Activated T-helper 17 cell treated with anti-CD3 and anti-CD28 coated beads, Interleukin-2, amount 50 U/mL, for 72 hours (primary cell): ENCODE data around the gene ANKH. TPM values are rescaled to one million over a fixed set of nuclear protein-coding genes. Genes with fewer than 3 reads are reported as not detected.
"Not testable (repeated sequence)": the region's sequence is repeated elsewhere in the genome, so short reads cannot be mapped to it uniquely, and the experiment has no call there.

Experiments
- ATAC-seq: fragments of 150-1000 bp; cut with Tn5 transposase; replicated peaks from 2 replicates; pipeline ENCODE4 v1.10.0; 2021; ENCODE audit warnings: mild to moderate bottlenecking, moderate library complexity
- H3K27ac Mint-ChIP-seq: one replicate; pipeline ENCODE4 v1.8.0; 2022; ENCODE audit warnings: mixed read lengths
- H3K27me3 Mint-ChIP-seq: one replicate; pipeline ENCODE4 v1.8.0; 2022; ENCODE audit warnings: mixed read lengths
- H3K36me3 Mint-ChIP-seq: one replicate; pipeline ENCODE4 v1.8.0; 2022; ENCODE audit warnings: low read depth, mild to moderate bottlenecking, mixed read lengths
- H3K4me1 Mint-ChIP-seq: one replicate; pipeline ENCODE4 v1.8.0; 2022; ENCODE audit warnings: mixed read lengths
- H3K4me3 Mint-ChIP-seq: one replicate; pipeline ENCODE4 v1.8.0; 2022; ENCODE audit warnings: mild to moderate bottlenecking, mixed read lengths
- H3K9me3 Mint-ChIP-seq: one replicate; pipeline ENCODE4 v1.8.0; 2022; ENCODE audit warnings: mixed read lengths
- total RNA-seq, 2 donors: library from RNA; stranded (reverse); gene quantifications; one replicate each; pipeline ENCODE4 v1.2.3, GENCODE V29; 2022

The ANKH gene
- total RNA-seq, 2 donors from 2014 or later: 101 to 193 TPM

DNA sequence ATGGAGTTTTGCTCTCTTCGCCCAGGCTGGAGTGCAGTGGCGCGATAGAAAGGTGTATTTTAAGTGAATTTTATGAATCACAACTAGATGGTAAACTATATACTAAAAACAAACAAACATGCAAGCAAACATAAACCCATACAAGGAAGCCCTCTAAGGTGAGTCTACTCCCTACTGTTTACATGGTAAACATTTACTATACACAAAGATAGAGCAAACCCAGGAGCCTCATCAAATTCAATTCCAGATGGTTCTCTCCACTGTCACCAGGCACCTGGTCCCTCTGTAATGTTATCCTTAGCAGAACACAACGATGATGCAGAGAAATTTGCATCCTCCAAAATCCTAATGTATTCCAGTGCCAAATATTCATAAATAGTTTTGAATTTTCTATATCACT lies 17.9 kb downstream of the ANKH start:
- Mint-ChIP-seq H3K36me3 (peaks cover 35% of the 10 kb centered on the region), H3K27me3 (no peaks in the 10 kb centered on the region), H3K4me1 (peaks cover 21% of the 10 kb centered on the region), H3K27ac (no peak overlapping the region), H3K9me3 (no peaks in the 10 kb centered on the region), H3K4me3 (no peak overlapping the region)
- no peak for ATAC-seq

DNA sequence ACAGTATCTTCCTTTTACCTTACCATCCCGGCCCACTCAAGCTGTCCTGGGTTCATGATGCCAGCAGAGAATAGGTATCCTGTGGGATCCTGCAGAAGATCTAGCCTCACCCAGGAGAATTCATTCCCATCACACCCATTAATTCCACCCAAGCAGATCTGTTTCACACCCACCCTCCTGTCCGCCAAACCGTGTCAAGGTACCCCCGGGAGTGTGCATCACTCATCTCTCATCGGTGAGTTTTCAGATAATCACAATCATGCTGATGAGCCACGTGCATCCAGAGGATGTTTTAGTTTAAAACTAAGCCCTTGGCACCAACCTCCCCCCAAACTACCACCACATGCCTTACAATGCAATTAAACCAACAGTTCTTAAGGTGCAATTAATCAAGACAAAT lies 18.8 kb downstream of the ANKH start:
- Mint-ChIP-seq H3K4me3 (no peak overlapping the region), H3K27me3 (no peaks in the 10 kb centered on the region), H3K4me1 (peaks cover 21% of the 10 kb centered on the region), H3K27ac (no peak overlapping the region), H3K36me3 (peaks cover 35% of the 10 kb centered on the region), H3K9me3 (no peaks in the 10 kb centered on the region)
- ATAC-seq: no peak

DNA sequence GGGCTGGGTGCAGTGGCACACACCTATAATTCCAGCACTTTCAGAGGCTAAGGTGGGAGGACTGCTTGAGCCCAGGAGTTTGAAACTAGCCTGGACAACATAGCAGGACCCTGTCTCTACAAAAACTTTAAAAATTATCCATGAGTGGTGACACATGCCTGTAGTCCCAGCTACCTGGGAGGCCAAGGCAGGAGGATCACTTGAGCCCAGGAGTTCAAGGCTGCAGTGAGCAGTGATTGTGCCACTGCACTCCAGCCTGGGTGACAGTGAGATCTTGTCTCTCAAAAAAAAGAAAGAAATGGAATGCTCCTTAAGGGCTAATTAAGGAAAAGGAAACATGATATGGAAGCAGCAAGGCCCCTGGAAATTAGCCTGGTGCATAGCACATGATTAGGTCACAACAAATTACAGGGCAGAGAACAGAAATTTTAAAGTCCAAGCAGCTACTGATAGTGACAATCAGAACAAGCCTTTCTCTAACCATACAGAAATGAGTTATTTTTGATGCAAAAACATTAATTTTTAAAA lies 19.5 kb downstream of the ANKH start:
- no peaks in the 10 kb centered on the region for H3K27me3 Mint-ChIP-seq
- H3K27ac Mint-ChIP-seq: no peak overlapping the region
- peaks cover 21% of the 10 kb centered on the region for H3K4me1 Mint-ChIP-seq
- H3K36me3 Mint-ChIP-seq: peaks cover 34% of the 10 kb centered on the region
- ATAC-seq: no peak
- H3K9me3 Mint-ChIP-seq: no peaks in the 10 kb centered on the region
- no peak overlapping the region for H3K4me3 Mint-ChIP-seq

DNA sequence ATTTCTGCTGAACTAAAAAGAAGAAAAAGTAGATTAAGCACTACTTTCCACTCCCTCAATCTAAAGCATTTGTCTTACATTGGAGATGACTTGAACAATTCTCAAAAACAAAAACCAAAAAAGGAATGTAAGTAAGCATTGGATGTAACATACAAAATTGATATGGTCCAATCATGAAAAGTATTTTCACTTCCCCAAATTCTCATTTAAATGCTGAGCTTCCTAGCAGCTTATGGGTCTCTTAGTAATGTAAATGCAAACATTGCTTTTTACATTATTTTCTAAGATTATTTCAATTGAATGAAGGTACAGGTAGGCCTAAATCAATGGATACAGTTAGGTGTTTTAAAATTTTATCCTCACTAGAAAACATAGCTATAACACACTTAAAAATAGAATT lies 20.0 kb downstream of the ANKH start:
- Mint-ChIP-seq H3K27me3 (no peaks in the 10 kb centered on the region), H3K9me3 (no peaks in the 10 kb centered on the region), H3K27ac (no peak overlapping the region), H3K36me3 (peaks cover 33% of the 10 kb centered on the region), H3K4me3 (no peak overlapping the region), H3K4me1 (peaks cover 18% of the 10 kb centered on the region)
- no peak for ATAC-seq

DNA sequence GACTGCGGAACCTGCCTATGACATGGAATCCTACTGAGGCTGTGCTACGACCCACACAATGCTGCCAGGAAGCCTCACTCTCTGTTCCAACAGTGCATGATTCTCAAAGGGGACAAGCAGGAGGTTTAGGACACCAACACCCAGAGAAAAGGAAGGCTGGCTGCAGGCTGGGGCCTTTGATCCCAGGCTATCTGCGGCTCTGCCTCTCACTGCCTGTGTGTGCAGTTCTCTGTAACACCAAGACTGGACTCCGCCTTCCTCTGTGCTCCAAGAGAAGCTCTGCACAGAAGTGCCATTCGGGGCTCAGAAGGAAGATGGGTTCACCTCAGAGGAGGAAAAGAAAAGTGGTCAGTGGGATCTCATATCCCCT lies 20.5 kb downstream of the ANKH start:
- Mint-ChIP-seq H3K36me3 (peaks cover 34% of the 10 kb centered on the region), H3K4me1 (peaks cover 17% of the 10 kb centered on the region), H3K27ac (peak overlapping the region; percentile 25), H3K27me3 (no peaks in the 10 kb centered on the region), H3K4me3 (no peak overlapping the region), H3K9me3 (no peaks in the 10 kb centered on the region)
- ATAC-seq: no peak

DNA sequence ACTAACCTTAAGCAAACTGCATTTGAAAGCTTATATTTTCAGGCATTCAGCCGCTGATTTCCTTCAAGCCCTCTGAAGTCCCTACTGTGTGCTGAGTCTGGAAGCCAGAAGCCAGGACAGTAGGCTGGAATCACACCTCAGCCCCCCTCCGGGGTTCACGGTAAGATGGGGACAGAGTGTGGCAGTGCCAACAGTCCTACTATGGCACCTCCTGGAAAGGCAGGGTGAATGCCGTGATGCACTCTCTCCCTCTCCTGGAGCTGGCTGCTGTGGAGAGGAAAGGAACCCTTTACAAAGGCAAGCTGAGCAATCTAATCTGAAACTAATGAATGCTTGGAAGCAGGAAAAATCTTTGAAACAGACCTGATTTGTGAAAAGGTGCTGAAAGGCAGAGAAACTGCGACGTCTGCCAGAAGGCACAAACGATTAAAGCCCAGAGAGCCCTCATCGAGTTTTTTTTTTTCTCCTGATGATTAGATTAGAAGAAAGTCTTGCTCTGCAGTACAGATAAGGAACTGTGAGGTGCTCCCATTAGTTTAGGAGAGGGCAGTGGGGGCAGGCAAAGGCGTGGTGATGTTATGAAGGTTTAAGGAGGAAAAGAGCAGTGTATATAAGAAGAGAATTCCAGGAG lies 21.0 kb downstream of the ANKH start:
- H3K27ac Mint-ChIP-seq: peak overlapping the region; percentile 25
- no peaks in the 10 kb centered on the region for H3K27me3 Mint-ChIP-seq
- peaks cover 17% of the 10 kb centered on the region for H3K4me1 Mint-ChIP-seq
- no peak overlapping the region for H3K4me3 Mint-ChIP-seq
- peaks cover 35% of the 10 kb centered on the region for H3K36me3 Mint-ChIP-seq
- no peaks in the 10 kb centered on the region for H3K9me3 Mint-ChIP-seq
- no peak for ATAC-seq

DNA sequence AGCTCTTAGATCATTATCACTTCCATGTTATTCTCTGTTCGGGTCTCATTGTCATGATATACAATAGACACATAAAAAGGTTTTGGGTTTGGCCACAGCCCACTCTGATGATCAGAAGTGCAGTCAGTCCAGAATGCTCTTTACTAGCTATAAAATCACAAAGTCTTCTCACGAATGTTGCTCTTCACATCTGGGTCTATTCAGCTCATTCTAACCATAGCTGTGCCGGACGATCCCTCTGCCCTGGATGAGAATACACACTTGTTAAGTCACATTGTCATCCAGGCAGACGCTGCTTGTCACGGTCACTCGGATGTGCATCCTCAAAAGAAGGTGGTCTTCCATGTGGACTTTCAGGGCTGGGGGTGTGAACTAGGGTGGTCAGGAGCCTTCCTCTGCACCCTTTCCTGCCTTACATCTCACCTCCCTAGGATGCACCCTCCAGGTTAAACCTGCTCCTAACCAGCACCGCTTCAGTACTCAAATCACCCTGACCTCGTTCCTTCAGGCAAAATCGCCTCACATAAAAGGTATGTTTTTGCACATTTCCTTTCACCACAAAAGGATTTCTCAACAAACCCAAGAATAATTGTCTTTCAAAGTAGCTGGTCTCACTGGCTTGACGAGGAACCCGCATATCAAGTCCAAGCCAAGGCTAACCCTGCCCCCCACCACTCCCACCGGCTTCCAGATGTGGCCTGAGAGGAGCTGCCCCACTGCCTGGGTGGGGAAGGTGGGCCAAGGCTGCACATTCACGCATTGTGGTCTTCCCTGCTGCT lies 21.9 kb downstream of the ANKH start:
- Mint-ChIP-seq H3K4me3 (no peak overlapping the region), H3K27ac (peak overlapping the region; percentile 16), H3K4me1 (peaks cover 10% of the 10 kb centered on the region), H3K9me3 (no peaks in the 10 kb centered on the region), H3K27me3 (no peaks in the 10 kb centered on the region), H3K36me3 (peaks cover 41% of the 10 kb centered on the region)
- no peak for ATAC-seq

DNA sequence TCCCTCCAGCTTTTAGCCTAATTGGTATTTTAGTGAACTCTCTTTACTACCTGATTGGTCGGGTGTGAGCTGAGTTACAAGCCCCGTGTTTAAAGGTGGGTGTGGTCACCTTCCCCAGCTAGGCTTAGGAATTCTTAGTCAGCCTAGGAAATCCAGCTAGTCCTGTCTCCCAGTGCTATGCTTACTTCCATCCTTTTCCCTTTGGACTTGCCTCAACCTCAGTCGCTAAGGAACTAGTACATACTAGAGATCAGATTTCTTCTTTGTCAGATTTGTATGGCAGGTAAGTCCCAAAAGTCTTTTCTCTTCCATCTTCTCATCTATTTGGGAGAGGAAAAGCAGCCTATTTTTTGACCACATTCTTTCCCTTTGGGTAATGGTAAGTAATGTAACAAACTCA lies 22.6 kb downstream of the ANKH start:
- Mint-ChIP-seq H3K36me3 (peaks cover 47% of the 10 kb centered on the region), H3K27ac (peak overlapping the region; percentile 16)
- not testable (repeated sequence) for H3K9me3 Mint-ChIP-seq, H3K27me3 Mint-ChIP-seq, H3K4me3 Mint-ChIP-seq, ATAC-seq, H3K4me1 Mint-ChIP-seq

DNA sequence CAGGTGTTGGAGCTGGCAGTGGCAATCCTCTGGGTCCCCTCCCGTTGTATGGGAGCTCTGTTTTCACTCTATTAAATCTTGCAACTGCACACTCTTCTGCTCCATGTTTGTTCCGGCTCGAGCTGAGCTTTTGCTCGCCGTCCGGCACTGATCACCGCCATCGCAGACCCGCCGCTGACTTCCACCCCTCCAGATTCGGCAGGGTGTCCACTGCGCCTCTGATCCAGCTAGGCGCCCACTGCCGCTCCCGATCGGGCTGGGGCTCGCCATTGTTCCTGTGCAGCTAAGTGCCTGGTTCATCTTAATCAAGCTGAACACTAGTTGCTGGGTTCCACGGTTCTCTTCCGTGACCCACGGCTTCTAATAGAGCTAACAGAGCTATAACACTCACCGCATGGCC lies 23.2 kb downstream of the ANKH start:
- no peaks in the 10 kb centered on the region for H3K27me3 Mint-ChIP-seq
- no peaks in the 10 kb centered on the region for H3K9me3 Mint-ChIP-seq
- no peak overlapping the region for H3K4me3 Mint-ChIP-seq
- no peak overlapping the region for H3K27ac Mint-ChIP-seq
- H3K36me3 Mint-ChIP-seq: peaks cover 47% of the 10 kb centered on the region
- H3K4me1 Mint-ChIP-seq: peaks cover 10% of the 10 kb centered on the region
- ATAC-seq: no peak

DNA sequence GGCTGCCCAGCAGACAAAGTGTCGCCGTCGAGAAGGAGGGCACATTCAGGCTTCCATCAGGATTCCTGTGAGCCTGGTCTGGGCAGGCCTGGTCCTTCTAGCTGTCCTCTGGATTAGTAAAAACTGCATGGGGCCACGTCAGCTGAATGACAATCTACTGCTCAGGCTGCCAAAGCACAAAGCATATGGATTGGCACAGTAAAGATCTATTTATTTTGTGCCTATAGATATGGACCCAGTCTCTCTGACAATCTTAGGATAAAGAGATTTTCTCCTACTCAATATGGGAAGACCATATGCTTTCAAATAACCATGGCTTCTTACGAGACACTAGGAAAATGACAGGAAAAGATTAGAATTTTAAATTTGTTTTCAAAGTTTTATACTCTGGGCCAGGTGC lies 24.1 kb downstream of the ANKH start:
- H3K9me3 Mint-ChIP-seq: no peaks in the 10 kb centered on the region
- H3K4me3 Mint-ChIP-seq: no peak overlapping the region
- ATAC-seq: no peak
- H3K36me3 Mint-ChIP-seq: peaks cover 47% of the 10 kb centered on the region
- no peak overlapping the region for H3K27ac Mint-ChIP-seq
- H3K27me3 Mint-ChIP-seq: no peaks in the 10 kb centered on the region
- peaks cover 10% of the 10 kb centered on the region for H3K4me1 Mint-ChIP-seq

DNA sequence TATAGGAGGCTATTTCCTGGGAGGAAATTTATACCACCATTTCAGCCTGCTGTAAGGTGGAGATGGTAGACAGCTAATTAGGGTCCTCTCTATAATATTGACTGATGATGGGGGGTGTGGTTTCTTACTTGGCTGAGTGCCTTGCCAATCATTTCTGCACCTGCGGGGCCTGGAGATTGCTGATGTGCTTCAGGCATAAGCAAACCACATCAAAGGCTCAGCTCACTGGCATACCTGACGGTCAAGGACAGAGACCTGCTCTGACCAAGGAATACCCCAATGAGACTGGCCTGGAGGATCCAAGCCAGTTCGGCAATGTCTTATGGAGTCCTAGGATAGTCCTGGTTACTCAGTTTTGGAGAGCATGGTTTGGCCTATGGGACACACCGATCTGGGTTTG lies 29.5 kb downstream of the ANKH start:
- H3K27ac Mint-ChIP-seq: no peak overlapping the region
- no peak overlapping the region for H3K4me3 Mint-ChIP-seq
- H3K36me3 Mint-ChIP-seq: peaks cover 53% of the 10 kb centered on the region
- no peaks in the 10 kb centered on the region for H3K9me3 Mint-ChIP-seq
- ATAC-seq: no peak
- H3K27me3 Mint-ChIP-seq: no peaks in the 10 kb centered on the region
- H3K4me1 Mint-ChIP-seq: peaks cover 12% of the 10 kb centered on the region

DNA sequence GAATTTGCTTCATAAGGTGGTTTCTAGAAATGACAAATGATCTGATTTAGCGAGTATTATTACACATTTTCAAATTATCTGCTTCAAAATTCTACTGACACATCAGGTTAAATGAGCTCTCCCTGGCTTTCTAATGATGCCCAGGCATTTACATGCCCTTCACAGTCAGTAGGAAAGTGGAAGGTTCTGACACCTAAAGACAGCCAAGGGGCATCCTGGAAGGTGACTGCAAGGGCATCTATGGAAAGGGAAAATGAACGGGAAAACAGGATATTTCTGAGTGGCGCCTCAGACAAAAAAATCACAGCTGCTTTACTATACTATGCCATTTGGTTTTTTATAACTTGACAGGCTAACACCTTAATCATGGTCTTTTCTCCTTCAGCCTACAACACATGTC lies 31.0 kb downstream of the ANKH start:
- Mint-ChIP-seq H3K4me1 (peaks cover 12% of the 10 kb centered on the region), H3K27ac (no peak overlapping the region), H3K9me3 (no peaks in the 10 kb centered on the region), H3K4me3 (no peak overlapping the region), H3K36me3 (peaks cover 45% of the 10 kb centered on the region), H3K27me3 (no peaks in the 10 kb centered on the region)
- ATAC-seq: no peak

DNA sequence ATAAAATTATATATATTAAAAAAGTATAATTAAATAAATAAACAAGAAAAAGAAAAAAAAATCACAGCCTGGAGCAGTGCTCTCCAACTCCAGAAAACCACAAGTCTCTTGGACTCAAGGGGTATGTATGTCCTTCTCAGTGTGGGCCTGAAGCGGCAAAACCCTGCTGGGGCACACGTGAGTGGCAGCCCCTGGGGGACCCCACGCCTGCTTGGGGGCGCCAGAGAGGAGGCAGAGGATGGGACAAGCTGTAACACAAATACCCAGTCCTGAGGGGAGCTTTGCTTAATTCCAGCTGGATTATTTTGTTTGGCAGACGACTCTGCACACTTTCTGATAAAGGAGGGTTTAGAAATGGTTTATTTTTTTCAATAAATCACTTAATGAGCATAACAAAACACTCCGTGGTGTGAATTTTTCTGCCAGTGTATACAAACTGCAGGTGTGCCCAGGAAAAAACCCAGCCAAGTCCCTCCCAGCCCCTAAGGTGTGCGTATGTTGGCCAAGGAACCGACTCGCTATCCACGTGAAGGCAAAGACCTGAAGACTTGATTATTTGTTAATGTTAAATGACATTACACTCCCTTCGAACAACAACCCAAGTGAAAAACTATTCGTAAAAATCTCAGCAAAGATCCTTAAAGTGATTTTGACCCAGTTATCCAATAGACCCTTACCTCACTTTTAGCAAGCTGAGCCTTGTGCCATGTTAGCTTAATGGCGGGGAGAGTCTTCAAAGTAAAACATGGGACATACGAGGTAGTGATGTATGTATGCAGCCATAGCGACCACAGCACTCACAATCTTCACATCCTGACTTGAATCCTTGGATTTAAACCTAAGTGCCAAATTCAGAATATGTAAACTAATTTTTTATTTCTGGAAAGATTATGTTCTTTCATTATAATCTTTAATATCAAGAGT lies 32.9 kb downstream of the ANKH start:
- Mint-ChIP-seq H3K4me1 (peaks cover 12% of the 10 kb centered on the region), H3K36me3 (peaks cover 33% of the 10 kb centered on the region), H3K27me3 (no peaks in the 10 kb centered on the region), H3K27ac (no peak overlapping the region), H3K4me3 (no peak overlapping the region), H3K9me3 (no peaks in the 10 kb centered on the region)
- ATAC-seq: no peak

DNA sequence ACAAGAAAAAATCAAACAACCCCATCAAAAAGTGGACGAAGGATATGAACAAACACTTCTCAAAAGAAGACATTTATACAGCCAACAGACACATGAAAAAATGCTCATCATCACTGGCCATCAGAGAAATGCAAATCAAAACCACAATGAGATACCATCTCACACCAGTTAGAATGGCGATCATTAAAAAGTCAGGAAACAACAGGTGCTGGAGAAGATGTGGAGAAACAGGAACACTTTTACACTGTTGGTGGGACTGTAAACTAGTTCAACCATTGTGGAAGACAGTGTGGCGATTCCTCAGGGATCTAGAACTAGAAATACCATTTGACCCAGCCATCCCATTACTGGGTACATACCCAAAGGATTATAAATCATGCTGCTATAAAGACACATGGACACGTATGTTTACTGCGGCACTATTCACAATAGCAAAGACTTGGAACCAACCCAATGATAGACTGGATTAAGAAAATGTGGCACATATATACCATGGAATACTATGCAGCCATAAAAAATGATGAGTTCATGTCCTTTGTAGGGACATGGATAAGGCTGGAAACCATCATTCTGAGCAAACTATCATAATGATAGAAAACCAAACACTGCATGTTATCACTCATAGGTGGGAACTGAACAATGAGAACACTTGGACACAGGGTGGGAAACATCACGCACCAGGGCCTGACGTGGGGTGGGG lies 34.0 kb downstream of the ANKH start:
- not testable (repeated sequence) for H3K9me3 Mint-ChIP-seq

More for the DNA sequence above, 34.0 kb downstream of the ANKH start:
- not testable (repeated sequence) for H3K27me3 Mint-ChIP-seq, H3K4me3 Mint-ChIP-seq, ATAC-seq, H3K27ac Mint-ChIP-seq
- Mint-ChIP-seq H3K4me1 (peaks cover 12% of the 10 kb centered on the region), H3K36me3 (peaks cover 33% of the 10 kb centered on the region)
